Measurements from ENCODE around the gene HTRA3. TPM values are rescaled to one million over a fixed set of nuclear protein-coding genes. Genes with fewer than 3 reads are reported as not detected.

HTRA3 gene
- total and polyA plus RNA-seq, 2 experiments from 2014 or later = 1.3 to 3.6 TPM

DNA sequence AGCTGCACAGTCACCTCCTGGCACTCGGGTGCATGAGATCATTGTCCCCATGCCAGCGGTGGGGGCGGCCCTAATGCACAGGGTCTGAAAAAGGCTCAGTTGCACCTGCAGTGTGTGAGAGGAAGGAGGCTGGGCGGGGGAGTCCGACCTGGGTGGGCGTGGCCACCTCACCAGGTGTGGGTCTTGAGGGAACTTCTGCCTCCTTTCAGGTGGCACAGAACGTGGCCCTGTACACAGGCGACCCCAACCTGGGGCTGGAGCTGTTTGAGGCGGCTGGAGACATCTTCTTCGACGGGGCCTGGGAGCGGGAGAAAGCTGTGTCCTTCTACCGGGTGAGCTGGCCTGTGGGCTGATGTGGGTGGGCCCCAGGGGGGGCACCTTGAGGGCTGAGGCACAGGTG, 34.3 kb upstream of the HTRA3 start:
- Histone ChIP-seq H3K9me2 (ENCODE audit: insufficient read depth) (no peaks in the 10 kb centered on the region), H2AFZ (no peak overlapping the region), H3F3A (replicated peaks; ENCODE audit: low read depth) (no peaks in the 10 kb centered on the region), H4K20me1 (replicated peaks; ENCODE audit: insufficient read depth) (no peaks in the 10 kb centered on the region), H3K4me2 (no peak overlapping the region), H3K27ac (ENCODE audit: low read depth) (no peak overlapping the region), H3K4me3 (no peak overlapping the region), H3K36me3 (ENCODE audit: insufficient read depth) (no peaks in the 10 kb centered on the region), H3K27me3 (ENCODE audit: insufficient read depth) (no peaks in the 10 kb centered on the region), H3K4me1 (ENCODE audit: insufficient read depth) (no peaks in the 10 kb centered on the region), H3K79me2 (replicated peaks; ENCODE audit: insufficient read depth) (no peaks in the 10 kb centered on the region)
- no peaks in the 10 kb centered on the region for H3K36me3 Mint-ChIP-seq (ENCODE audit: low read depth)
- no peak for ATAC-seq
- no peaks in the 10 kb centered on the region for H3K9me3 Mint-ChIP-seq
- no peak overlapping the region for H3K4me3 Mint-ChIP-seq
- no peak for DNase-seq (ENCODE audit: low spot score)
- H3K4me1 Mint-ChIP-seq = no peaks in the 10 kb centered on the region; the same call in 2 of the 3 replicates
- no peak overlapping the region for H3K27ac Mint-ChIP-seq
- peaks cover 5% of the 10 kb centered on the region for H3K27me3 Mint-ChIP-seq (ENCODE audit: insufficient read depth, low read depth, poor library complexity)
- TF ChIP-seq, protein P1, sequence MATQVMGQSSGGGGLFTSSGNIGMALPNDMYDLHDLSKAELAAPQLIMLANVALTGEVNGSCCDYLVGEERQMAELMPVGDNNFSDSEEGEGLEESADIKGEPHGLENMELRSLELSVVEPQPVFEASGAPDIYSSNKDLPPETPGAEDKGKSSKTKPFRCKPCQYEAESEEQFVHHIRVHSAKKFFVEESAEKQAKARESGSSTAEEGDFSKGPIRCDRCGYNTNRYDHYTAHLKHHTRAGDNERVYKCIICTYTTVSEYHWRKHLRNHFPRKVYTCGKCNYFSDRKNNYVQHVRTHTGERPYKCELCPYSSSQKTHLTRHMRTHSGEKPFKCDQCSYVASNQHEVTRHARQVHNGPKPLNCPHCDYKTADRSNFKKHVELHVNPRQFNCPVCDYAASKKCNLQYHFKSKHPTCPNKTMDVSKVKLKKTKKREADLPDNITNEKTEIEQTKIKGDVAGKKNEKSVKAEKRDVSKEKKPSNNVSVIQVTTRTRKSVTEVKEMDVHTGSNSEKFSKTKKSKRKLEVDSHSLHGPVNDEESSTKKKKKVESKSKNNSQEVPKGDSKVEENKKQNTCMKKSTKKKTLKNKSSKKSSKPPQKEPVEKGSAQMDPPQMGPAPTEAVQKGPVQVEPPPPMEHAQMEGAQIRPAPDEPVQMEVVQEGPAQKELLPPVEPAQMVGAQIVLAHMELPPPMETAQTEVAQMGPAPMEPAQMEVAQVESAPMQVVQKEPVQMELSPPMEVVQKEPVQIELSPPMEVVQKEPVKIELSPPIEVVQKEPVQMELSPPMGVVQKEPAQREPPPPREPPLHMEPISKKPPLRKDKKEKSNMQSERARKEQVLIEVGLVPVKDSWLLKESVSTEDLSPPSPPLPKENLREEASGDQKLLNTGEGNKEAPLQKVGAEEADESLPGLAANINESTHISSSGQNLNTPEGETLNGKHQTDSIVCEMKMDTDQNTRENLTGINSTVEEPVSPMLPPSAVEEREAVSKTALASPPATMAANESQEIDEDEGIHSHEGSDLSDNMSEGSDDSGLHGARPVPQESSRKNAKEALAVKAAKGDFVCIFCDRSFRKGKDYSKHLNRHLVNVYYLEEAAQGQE (IDR thresholded peaks at IDR 0.05; ENCODE audit: unreplicated experiment) = no peak
- no peak for TF ChIP-seq ZNF331 (CRISPR knock-in tag; IDR thresholded peaks at IDR 0.05; ENCODE audit: low read depth)
- no peak for TF ChIP-seq EZH2phosphoT487 (IDR thresholded peaks at IDR 0.05; ENCODE audit: unreplicated experiment)
- no peak for TF ChIP-seq CREB1 (CRISPR knock-in tag; IDR thresholded peaks at IDR 0.05; ENCODE audit: low read depth)
- no peak for TF ChIP-seq POLR2AphosphoS5 (IDR thresholded peaks at IDR 0.05; ENCODE audit: low read depth)
- TF ChIP-seq JUNB (IDR thresholded peaks at IDR 0.05; ENCODE audit: unreplicated experiment) = no peak
- TF ChIP-seq, protein P2, sequence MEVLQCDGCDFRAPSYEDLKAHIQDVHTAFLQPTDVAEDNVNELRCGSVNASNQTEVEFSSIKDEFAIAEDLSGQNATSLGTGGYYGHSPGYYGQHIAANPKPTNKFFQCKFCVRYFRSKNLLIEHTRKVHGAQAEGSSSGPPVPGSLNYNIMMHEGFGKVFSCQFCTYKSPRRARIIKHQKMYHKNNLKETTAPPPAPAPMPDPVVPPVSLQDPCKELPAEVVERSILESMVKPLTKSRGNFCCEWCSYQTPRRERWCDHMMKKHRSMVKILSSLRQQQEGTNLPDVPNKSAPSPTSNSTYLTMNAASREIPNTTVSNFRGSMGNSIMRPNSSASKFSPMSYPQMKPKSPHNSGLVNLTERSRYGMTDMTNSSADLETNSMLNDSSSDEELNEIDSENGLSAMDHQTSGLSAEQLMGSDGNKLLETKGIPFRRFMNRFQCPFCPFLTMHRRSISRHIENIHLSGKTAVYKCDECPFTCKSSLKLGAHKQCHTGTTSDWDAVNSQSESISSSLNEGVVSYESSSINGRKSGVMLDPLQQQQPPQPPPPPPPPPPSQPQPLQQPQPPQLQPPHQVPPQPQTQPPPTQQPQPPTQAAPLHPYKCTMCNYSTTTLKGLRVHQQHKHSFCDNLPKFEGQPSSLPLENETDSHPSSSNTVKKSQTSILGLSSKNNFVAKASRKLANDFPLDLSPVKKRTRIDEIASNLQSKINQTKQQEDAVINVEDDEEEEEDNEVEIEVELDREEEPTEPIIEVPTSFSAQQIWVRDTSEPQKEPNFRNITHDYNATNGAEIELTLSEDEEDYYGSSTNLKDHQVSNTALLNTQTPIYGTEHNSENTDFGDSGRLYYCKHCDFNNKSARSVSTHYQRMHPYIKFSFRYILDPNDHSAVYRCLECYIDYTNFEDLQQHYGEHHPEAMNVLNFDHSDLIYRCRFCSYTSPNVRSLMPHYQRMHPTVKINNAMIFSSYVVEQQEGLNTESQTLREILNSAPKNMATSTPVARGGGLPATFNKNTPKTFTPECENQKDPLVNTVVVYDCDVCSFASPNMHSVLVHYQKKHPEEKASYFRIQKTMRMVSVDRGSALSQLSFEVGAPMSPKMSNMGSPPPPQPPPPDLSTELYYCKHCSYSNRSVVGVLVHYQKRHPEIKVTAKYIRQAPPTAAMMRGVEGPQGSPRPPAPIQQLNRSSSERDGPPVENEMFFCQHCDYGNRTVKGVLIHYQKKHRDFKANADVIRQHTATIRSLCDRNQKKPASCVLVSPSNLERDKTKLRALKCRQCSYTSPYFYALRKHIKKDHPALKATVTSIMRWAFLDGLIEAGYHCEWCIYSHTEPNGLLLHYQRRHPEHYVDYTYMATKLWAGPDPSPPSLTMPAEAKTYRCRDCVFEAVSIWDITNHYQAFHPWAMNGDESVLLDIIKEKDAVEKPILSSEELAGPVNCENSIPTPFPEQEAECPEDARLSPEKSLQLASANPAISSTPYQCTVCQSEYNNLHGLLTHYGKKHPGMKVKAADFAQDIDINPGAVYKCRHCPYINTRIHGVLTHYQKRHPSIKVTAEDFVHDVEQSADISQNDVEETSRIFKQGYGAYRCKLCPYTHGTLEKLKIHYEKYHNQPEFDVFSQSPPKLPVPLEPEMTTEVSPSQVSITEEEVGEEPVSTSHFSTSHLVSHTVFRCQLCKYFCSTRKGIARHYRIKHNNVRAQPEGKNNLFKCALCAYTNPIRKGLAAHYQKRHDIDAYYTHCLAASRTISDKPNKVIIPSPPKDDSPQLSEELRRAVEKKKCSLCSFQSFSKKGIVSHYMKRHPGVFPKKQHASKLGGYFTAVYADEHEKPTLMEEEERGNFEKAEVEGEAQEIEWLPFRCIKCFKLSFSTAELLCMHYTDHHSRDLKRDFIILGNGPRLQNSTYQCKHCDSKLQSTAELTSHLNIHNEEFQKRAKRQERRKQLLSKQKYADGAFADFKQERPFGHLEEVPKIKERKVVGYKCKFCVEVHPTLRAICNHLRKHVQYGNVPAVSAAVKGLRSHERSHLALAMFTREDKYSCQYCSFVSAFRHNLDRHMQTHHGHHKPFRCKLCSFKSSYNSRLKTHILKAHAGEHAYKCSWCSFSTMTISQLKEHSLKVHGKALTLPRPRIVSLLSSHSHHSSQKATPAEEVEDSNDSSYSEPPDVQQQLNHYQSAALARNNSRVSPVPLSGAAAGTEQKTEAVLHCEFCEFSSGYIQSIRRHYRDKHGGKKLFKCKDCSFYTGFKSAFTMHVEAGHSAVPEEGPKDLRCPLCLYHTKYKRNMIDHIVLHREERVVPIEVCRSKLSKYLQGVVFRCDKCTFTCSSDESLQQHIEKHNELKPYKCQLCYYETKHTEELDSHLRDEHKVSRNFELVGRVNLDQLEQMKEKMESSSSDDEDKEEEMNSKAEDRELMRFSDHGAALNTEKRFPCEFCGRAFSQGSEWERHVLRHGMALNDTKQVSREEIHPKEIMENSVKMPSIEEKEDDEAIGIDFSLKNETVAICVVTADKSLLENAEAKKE (CRISPR knock-in tag; IDR thresholded peaks at IDR 0.05) = no peak
- TF ChIP-seq, protein P3, sequence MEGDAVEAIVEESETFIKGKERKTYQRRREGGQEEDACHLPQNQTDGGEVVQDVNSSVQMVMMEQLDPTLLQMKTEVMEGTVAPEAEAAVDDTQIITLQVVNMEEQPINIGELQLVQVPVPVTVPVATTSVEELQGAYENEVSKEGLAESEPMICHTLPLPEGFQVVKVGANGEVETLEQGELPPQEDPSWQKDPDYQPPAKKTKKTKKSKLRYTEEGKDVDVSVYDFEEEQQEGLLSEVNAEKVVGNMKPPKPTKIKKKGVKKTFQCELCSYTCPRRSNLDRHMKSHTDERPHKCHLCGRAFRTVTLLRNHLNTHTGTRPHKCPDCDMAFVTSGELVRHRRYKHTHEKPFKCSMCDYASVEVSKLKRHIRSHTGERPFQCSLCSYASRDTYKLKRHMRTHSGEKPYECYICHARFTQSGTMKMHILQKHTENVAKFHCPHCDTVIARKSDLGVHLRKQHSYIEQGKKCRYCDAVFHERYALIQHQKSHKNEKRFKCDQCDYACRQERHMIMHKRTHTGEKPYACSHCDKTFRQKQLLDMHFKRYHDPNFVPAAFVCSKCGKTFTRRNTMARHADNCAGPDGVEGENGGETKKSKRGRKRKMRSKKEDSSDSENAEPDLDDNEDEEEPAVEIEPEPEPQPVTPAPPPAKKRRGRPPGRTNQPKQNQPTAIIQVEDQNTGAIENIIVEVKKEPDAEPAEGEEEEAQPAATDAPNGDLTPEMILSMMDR (conservative IDR thresholded peaks at IDR 0.05; ENCODE audit: low read depth in 2 of 2) = no peak
- TF ChIP-seq NANOG (IDR thresholded peaks at IDR 0.05; ENCODE audit: borderline replicate concordance) = no peak
- no peak for TF ChIP-seq ZNF114 (CRISPR knock-in tag; IDR thresholded peaks at IDR 0.05)
- TF ChIP-seq STAT1 (IDR thresholded peaks at IDR 0.05; ENCODE audit: unreplicated experiment) = no peak
- TF ChIP-seq EZH2 (IDR thresholded peaks at IDR 0.05; ENCODE audit: low read depth, unreplicated experiment) = no peak
- TF ChIP-seq, protein P4, sequence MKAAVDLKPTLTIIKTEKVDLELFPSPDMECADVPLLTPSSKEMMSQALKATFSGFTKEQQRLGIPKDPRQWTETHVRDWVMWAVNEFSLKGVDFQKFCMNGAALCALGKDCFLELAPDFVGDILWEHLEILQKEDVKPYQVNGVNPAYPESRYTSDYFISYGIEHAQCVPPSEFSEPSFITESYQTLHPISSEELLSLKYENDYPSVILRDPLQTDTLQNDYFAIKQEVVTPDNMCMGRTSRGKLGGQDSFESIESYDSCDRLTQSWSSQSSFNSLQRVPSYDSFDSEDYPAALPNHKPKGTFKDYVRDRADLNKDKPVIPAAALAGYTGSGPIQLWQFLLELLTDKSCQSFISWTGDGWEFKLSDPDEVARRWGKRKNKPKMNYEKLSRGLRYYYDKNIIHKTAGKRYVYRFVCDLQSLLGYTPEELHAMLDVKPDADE (IDR thresholded peaks at IDR 0.05) = no peak
